Osteoblast (primary cell): ENCODE measurements around the gene OR2H1. TPM values are rescaled to one million over a fixed set of nuclear protein-coding genes. Genes with fewer than 3 reads are reported as not detected.
"Not testable (repeated sequence)": the region's sequence is repeated elsewhere in the genome, so short reads cannot be mapped to it uniquely, and the experiment has no call there.

ENCODE experiments used
- DNase-seq: peaks from one replicate; pipeline ENCODE4 v3.0.0; 2011; ENCODE audit warnings: low spot score, mixed read lengths; ENCODE audit not compliant: insufficient read length; ENCODE audit errors: missing footprints
- H2AFZ ChIP-seq: 2 replicates; pipeline ENCODE4 v1.6.0; 2011; ENCODE audit warnings: mild to moderate bottlenecking, low read length
- H3K27ac ChIP-seq: 2 replicates; pipeline ENCODE4 v1.5.1; 2011; ENCODE audit warnings: mild to moderate bottlenecking, low read depth, low read length, moderate library complexity
- H3K27me3 ChIP-seq: 2 replicates; pipeline ENCODE4 v1.6.0; 2012; ENCODE audit warnings: mild to moderate bottlenecking, control low read depth, inconsistent platforms, low read length, moderate library complexity; ENCODE audit not compliant: insufficient read depth
- H3K36me3 ChIP-seq: 2 replicates; pipeline ENCODE4 v1.5.1; 2011; ENCODE audit warnings: mild to moderate bottlenecking, low read length, control low read depth, moderate library complexity; ENCODE audit not compliant: insufficient read depth
- H3K4me1 ChIP-seq: 2 replicates; pipeline ENCODE4 v1.5.1; 2011; ENCODE audit warnings: mild to moderate bottlenecking, low read length, control low read depth, moderate library complexity; ENCODE audit not compliant: insufficient read depth
- H3K4me2 ChIP-seq: 2 replicates; pipeline ENCODE4 v1.6.0; 2011; ENCODE audit warnings: mild to moderate bottlenecking, low read length; ENCODE audit not compliant: insufficient read depth
- H3K4me3 ChIP-seq: fragments of 200-600 bp; sonication (generic); 3 replicates; pipeline ENCODE4 v1.5.1; 2012; ENCODE audit warnings: mild to moderate bottlenecking, low read length, inconsistent platforms; ENCODE audit not compliant: insufficient read depth
- H3K79me2 ChIP-seq: 2 replicates; pipeline ENCODE4 v1.6.0; 2012; ENCODE audit warnings: mild to moderate bottlenecking, low read length, control low read depth, inconsistent platforms; ENCODE audit not compliant: insufficient read depth
- H3K9me3 ChIP-seq: 2 replicates; pipeline ENCODE4 v1.5.1; 2011; ENCODE audit warnings: low read depth, low read length, control low read depth
- H4K20me1 ChIP-seq: 2 replicates; pipeline ENCODE4 v1.6.0; 2012; ENCODE audit warnings: mild to moderate bottlenecking, low read length, control low read depth; ENCODE audit not compliant: insufficient read depth
- total RNA-seq: library from RNA; depleted of rRNA; stranded (reverse); fragments of >200 nt; gene quantifications from 2 replicates; pipeline ENCODE4 v1.2.3, GENCODE V29; 2012
- TF ChIP-seq, protein P1 (sequence below): IDR thresholded peaks from 2 replicates; pipeline ENCODE4 v1.5.1; 2011; ENCODE audit warnings: mild to moderate bottlenecking, low read depth, low read length, moderate library complexity; ENCODE audit errors: extremely low read depth

Gene OR2H1
- total RNA-seq, 1 donor = not detected

DNA sequence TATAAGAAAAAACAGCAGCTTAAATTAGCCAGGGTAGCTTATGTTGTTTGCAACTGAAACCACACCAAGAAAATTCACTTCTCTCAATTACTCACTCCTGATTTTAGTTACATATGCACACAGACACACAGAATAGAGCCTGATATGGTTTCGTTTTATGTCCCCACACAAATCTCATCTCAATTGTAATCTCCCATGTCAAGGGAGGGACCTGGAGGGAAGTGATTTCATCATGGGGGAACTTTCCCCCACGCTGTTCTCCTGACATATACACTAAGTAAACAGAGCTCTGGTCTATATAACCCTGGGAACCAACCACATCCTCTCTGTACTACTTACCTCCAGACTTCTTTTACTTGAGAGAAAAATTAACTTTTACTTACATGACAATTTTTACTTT, 32.4 kb upstream of the OR2H1 start:
- Histone ChIP-seq H3K27me3 (no peaks in the 10 kb centered on the region), H3K4me3 (no peak overlapping the region), H3K4me2 (no peak overlapping the region), H3K36me3 (no peaks in the 10 kb centered on the region), H4K20me1 (no peaks in the 10 kb centered on the region), H3K4me1 (no peaks in the 10 kb centered on the region), H3K9me3 (no peaks in the 10 kb centered on the region), H2AFZ (no peak overlapping the region), H3K27ac (no peak overlapping the region), H3K79me2 (no peaks in the 10 kb centered on the region)
- TF ChIP-seq, protein P1, sequence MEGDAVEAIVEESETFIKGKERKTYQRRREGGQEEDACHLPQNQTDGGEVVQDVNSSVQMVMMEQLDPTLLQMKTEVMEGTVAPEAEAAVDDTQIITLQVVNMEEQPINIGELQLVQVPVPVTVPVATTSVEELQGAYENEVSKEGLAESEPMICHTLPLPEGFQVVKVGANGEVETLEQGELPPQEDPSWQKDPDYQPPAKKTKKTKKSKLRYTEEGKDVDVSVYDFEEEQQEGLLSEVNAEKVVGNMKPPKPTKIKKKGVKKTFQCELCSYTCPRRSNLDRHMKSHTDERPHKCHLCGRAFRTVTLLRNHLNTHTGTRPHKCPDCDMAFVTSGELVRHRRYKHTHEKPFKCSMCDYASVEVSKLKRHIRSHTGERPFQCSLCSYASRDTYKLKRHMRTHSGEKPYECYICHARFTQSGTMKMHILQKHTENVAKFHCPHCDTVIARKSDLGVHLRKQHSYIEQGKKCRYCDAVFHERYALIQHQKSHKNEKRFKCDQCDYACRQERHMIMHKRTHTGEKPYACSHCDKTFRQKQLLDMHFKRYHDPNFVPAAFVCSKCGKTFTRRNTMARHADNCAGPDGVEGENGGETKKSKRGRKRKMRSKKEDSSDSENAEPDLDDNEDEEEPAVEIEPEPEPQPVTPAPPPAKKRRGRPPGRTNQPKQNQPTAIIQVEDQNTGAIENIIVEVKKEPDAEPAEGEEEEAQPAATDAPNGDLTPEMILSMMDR = no peak
- no peak for DNase-seq

DNA sequence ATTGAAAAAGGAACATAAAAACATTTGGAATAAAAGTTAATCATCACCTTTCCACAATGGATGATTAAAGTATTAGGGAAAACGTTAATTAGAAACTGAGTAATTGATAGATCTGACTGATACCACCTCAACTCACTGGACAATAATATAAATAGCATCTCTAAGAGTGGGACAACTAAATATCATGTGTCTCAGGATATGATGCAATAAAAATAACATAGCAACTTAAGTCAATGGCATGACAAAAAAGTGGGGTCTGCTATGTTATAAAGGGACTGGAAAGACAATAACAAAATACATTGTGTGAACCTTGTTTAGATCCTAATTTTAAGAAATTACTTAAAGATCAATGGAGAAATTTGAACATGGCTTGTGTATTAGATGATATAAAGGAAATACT, 31.9 kb upstream of the OR2H1 start:
- H4K20me1 ChIP-seq = no peaks in the 10 kb centered on the region
- no peak overlapping the region for H3K4me3 ChIP-seq
- H3K27ac ChIP-seq = no peak overlapping the region
- no peak overlapping the region for H2AFZ ChIP-seq
- no peaks in the 10 kb centered on the region for H3K4me1 ChIP-seq
- no peaks in the 10 kb centered on the region for H3K36me3 ChIP-seq
- no peaks in the 10 kb centered on the region for H3K9me3 ChIP-seq
- TF ChIP-seq, protein P1 = no peak
- H3K27me3 ChIP-seq = no peaks in the 10 kb centered on the region
- no peaks in the 10 kb centered on the region for H3K79me2 ChIP-seq
- no peak for DNase-seq
- no peak overlapping the region for H3K4me2 ChIP-seq

DNA sequence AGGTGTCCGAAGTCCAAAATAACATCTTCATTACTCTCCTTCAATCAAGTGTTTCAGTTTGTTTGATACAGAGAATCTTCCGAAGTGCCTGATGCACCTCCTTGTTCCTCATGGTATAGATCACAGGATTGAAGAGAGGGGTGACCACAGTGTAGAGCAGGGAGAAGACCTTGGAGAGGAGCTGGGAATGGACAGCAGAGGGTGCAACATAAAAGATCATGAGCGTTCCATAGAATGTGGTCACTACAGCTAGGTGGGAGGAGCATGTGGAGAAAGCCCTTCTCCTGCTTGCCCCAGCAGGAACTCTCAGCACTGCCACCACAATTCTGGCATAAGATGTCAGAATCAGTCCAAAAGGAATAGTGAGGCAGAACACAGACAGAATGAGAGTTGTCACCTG, 30.3 kb upstream of the OR2H1 start:
- TF ChIP-seq, protein P1 = no peak
- Histone ChIP-seq H3K79me2 (no peaks in the 10 kb centered on the region), H3K4me1 (no peaks in the 10 kb centered on the region), H2AFZ (no peak overlapping the region), H3K27me3 (no peaks in the 10 kb centered on the region), H4K20me1 (no peaks in the 10 kb centered on the region), H3K4me2 (no peak overlapping the region), H3K27ac (no peak overlapping the region), H3K9me3 (no peaks in the 10 kb centered on the region), H3K36me3 (no peaks in the 10 kb centered on the region), H3K4me3 (no peak overlapping the region)
- no peak for DNase-seq

DNA sequence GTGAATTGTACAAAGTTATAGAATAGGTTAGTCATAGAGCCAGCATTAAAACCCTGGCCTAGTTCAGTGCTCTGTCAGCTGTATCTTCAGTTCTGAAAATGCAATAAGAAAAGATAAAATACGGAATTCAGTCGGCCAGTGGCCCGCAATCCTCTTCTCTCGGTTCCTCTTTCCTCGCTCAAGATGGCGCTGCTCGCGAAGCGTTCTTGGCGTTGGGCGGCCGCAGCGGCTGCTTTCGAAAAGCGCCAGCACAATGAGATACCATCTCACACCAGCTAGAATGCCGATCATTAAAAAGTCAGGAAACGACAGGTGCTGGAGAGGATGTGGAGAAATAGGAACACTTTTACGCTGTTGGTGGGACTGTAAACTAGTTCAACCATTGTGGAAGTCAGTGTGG, 20.2 kb upstream of the OR2H1 start:
- not testable (repeated sequence) for DNase-seq, H2AFZ ChIP-seq, H3K79me2 ChIP-seq, H3K27me3 ChIP-seq, H3K27ac ChIP-seq, H3K4me2 ChIP-seq, H4K20me1 ChIP-seq, H3K36me3 ChIP-seq, H3K4me1 ChIP-seq, H3K4me3 ChIP-seq, H3K9me3 ChIP-seq

DNA sequence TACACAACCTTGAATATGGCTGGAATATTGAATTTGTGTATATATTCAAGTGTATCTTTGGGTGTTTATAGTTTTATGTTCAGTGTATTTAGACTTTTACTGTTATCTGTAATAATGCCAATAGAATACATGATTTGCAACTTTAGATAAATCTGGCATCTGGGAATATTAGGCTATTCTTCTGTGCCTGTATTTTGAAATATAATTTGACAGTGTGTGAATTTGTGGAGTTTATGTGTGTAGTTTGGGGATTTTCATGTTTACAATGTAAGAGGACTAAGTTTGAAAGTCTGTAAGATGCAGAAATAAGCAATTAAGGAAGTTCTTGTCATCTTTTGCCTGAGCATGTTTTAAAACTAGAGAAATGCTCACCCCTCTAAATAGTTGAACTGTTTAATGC, 17.9 kb upstream of the OR2H1 start, which contains the start of gene OR10C1:
TSS of gene OR10C1 (plus strand) at position 301 of the 400 bp plus-strand sequence. CDS start 710 bp downstream, outside the sequence.
- TF ChIP-seq, protein P1 = no peak
- Histone ChIP-seq H3K4me1 (no peaks in the 10 kb centered on the region), H3K4me2 (no peak within 1 kb of the TSS), H2AFZ (no peak within 1 kb of the TSS), H3K4me3 (no peak within 1 kb of the TSS), H3K9me3 (no peaks in the 10 kb centered on the region), H3K27ac (no peak within 1 kb of the TSS), H3K27me3 (no peaks in the 10 kb centered on the region), H3K36me3 (no peaks in the 10 kb centered on the region), H3K79me2 (no peaks in the 10 kb centered on the region), H4K20me1 (no peaks in the 10 kb centered on the region)
- no peak for DNase-seq
